ENCODE measurements around the gene CDYL.
A peak's percentile ranks its signal among the peaks of the same experiment; 100 is the strongest.

The CDYL gene

DNA sequence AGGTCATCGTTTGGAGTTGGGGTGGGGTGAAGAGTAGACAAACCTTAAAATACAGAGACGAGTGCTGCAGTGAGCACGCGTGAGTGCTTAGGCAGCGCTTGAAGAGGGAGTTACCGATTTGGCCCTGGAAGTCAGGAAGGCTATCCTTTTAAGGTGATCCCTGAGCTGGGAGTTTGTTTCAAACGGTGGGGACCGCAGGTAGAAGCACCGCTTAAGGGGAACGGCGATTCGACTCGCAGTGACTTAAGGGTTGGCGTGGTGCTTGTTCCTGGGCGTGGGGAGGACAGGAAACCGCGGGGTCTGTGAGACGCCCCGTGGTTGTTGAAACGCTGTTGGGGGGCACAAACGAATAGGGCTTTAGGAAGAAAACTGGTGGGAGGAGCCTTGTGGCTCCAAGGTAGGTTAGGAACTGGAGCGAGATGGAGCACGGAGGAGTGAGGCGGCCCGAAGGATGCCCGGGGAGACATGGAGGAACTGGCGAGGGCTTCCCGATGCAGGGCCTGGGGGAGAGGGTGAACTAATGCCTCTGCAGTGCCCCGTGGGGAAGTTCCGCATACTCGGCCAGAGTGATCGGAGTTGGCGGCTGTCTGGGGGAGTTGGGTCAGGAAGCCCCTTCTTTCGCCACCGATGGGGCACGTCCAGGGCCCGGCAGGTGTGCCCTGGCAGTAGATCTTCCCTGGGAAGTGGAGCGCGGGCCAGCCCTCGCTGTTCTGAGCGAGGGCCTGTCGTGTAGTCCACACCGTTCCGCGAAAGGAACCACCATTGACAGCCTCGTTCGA lies 1.3 kb upstream of the CDYL start:
- DNase-seq (ENCODE audit: low read depth in 2 of 2), result no peak

DNA sequence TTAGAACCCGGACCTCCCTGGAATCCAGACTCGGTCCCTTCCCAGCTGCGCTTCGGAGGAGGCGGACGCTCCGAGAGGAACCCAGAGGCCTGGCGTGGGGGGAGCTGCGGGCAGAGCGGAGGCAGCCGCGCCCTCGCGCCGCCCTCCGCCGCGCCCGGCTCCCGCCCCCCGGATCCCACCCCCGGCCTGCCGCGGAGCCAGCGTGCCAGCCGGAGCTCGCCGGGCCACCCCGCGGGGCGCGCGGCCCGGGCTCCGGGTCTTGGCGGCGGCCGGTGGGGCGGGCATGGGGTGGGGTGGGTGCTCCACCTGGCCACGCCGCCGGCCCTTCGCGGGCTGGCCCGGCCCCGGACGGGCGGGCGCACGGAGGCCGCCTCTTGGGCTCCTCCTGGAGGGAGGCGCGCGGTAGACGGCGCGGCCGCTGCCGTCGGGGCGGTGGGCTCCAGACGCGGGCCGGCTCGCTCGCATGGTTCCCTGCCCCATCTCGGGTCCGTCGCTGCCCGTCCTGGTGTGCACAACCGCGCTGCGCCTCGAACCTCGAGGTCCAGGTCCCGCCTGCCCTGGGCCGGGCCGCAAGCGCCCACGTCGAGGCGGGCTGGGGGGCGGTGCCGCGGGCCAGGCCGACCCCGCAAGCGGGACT lies 592 bp upstream of the CDYL start:
- peak; percentile 52 to 60 for DNase-seq (ENCODE audit: low read depth in 2 of 2)

DNA sequence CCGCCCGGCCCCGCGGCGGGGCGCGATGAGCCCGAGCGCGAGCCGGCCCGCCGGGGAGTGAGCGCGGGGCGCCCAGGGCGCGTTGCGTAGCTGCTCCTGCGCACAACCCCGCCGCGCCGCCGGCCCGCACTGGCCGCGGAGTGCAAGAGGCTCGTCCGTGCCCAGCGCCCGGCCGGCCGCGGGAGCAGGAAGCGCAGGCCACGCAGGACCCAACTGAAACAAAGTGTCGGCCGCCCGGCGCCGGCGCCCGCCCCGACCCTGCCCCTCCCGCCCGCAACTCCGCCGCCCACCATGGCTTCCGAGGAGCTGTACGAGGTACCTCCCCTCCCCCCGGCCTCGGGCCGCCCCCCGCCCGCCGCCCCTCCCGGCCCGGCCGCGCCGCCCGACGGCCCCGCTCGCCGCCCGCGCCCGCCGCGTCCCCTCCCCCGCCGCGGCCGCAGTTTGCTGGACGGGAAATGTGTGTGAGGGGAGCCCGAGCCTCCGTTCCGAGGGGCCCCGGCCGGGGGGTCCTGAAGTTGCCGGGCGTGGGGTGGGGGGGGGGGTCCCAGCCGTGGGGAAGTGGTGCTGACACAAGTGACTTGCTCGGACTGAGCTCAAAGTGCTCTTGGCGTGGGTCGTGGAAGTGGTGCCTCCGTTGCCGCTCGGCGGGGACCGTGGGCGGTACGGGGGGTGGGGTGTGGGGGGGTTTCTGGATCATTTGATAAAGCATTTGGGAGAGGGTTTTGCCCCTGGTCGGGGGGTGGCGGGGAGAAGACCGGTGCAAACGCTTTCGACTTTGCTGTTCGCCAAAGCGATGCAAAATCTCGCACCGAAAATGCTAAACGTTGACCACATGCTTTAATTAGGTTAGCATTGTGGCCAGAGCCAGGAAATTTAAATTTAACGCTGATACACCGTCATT lies 539 bp downstream of the CDYL start:
- DNase-seq (ENCODE audit: low read depth in 2 of 2), result no peak

DNA sequence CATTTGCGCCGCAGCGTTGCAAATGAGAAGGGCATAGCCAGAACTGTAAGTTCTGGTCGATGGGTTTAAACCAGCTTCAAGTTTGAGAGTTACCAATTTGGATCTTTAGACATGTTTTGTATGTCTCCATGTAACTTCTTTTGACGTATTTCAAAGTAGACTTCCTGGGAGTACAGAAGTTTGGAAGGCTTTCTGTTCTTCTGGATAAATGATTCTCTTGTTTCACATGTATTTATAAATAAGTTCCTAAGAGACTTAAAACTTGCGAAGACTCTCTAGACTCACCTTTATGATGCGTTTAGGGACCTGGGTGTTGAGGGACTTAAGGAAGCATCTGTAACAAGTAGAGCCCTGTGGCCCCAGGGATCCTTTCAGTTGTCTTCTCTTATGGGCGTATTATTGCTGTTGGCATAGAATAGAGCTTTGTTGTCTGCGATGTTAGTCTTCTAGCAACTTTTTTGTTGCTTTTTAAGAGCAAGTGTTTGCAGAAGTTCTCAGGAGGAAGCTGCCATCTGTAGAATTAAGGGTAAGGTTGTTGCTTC lies 1.3 kb downstream of the CDYL start:
- no peak for DNase-seq (ENCODE audit: low read depth in 2 of 2)

DNA sequence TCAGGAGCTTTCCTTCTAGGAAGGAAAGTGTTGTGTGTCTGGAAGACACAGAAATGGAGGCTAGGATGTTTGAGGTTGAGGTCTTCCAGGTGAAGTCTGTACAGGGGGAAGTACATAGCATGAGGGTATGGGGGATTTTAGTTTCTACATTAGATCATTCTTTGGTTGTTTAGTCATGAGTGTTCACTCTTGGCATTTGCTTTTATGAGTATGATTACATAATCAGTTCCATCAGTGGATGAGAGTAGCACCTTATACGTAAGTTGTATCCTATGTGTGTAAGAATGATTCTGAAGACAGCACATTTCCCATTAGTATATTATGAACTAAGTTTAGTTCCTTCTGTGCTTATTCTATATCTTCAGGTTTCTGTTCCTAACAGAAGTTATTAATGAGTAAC lies 1.9 kb downstream of the CDYL start:
- DNase-seq (ENCODE audit: low read depth in 2 of 2), result no peak

DNA sequence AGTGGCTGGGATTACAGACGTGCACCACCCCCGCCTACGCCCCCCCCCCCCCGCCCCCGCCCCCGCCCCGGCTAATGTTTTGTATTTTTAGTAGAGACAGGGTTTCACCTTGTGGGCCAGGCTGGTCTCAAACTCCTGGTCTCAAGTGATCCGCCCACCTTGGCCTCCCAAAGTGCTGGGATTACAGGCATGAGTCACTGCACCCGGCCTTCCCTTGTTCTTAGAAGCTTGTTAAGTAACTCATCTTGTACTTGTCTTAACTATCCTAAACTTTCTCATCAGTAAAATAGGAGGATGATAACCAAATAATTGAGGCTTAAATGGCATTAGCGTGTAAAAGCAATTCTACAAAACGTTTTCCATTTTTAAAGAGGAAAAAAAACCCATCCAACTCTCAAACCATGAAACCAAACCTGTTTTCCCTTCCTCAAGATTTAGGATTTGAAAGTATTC lies 4.2 kb downstream of the CDYL start:
- DNase-seq (ENCODE audit: low read depth in 2 of 2), result no peak

DNA sequence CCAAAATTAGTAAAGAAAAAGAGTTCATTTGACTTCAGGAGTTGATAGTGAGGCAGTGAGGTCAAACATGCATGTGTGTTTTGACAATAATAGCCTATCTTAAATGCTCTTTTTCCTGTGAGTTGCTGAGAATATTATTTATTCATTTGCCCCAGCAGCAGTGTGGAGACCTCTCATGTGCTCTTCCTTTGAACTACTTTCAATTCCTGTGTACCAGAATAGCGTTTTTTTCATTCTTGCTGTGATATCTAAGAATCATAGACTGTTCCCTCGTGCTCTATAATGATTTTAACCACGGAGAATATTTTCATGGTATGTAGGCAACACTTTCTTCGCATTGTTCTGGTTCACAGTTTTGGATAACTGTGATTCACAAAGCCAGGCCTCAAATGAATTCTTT lies 5.2 kb downstream of the CDYL start:
- no peak for DNase-seq (ENCODE audit: low read depth in 2 of 2)

DNA sequence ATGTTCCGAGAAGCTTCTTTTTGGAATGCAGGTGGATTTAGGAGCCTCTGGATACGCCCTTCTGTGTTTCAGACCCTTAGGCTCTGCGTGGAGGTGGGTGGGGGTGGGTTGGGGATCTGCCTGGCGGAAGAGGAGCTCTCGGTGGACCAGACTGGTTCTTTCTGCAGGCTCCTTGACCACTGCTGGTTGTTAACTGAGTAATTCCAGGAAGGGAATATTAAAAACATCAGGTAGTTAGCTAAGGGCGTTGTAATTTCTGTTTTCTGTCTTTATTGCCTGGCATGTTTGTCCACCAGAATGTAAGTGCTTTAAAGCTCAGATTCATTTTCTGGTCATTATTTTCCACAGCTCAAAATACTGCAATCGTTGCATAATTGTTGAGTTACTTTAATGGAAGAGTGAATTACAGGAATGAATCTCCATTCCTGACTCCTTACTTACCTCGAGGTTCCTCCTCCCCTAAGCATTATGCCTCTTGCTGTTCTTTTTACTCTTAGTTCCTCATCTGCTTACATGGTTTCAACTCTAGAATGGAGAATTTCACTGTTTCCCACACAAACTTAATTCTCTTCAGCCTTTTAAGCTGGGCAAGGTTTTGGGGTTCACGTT lies 5.9 kb downstream of the CDYL start:
- no peak for DNase-seq (ENCODE audit: low read depth in 2 of 2)

DNA sequence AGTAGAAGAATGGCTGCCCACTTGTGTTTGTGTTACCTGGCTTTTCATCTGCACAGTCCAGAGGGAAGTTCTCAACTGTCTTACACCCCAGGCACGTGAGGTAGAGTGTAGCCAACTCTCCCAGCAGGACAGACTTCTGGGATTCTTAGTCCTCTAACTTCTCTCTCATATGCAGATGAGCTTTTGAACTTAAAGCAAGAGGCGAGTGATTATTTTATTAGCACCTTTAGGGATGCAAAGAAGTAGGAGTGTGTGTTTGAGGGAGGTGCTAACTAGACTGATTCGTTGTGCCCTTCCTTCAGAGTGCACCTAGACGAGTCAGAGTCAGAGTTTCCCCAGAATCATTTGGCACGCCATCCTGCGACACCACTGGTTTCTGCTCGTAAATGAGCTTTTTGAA lies 10.8 kb downstream of the CDYL start:
- DNase-seq (ENCODE audit: low read depth in 2 of 2), result no peak

DNA sequence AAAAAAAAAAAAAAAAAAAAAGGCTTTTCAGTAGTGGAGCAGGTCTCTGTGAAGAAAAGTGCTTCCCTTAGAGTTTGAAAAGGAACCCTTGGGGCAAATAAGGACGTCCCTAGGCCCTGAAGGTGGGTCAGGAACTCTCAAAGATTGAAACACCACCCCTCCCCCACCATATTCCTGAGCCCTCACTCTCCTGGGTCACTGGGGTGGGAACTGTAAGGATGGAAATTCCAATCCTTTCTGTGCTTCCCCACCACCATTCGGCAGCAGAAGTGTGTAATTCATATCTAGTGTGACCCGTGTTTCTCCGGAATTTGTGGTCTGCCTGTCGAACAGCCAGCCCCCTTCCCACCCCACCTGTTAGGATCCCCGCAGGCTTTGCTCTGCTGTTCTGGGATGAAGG lies 12.3 kb downstream of the CDYL start:
- DNase-seq (ENCODE audit: low read depth in 2 of 2), result no peak

DNA sequence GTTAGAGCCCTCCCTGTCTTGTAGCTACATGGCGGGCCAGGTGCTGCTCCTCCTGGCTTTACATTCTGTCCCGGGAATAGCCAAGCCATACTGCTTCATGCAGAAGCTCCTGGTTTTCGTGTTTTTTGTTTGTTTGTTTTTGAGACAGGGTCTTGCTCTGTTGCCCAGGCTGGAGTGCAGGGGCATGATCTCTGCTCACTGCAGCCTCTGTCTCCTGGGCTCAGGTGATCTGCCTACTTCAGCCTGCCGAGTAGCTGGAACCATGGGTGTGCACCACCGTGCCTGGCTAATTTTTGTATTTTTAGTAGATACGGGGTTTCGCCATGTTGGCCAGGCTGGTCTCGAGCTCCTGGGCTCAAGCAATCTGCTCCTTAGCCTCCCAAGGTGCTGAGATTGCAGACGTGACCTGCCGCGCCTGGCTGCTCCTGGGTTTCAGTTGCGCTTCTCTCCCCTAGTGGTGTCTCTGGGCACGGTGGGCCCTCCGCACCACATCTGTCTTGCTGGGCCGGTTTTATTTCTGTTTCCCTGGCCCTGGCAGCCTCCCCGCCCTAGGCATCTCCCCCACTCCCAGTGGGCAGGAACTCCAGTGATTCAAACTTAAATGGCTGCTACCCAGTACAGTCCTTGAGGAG lies 12.9 kb downstream of the CDYL start:
- no peak for DNase-seq (ENCODE audit: low read depth in 2 of 2)

DNA sequence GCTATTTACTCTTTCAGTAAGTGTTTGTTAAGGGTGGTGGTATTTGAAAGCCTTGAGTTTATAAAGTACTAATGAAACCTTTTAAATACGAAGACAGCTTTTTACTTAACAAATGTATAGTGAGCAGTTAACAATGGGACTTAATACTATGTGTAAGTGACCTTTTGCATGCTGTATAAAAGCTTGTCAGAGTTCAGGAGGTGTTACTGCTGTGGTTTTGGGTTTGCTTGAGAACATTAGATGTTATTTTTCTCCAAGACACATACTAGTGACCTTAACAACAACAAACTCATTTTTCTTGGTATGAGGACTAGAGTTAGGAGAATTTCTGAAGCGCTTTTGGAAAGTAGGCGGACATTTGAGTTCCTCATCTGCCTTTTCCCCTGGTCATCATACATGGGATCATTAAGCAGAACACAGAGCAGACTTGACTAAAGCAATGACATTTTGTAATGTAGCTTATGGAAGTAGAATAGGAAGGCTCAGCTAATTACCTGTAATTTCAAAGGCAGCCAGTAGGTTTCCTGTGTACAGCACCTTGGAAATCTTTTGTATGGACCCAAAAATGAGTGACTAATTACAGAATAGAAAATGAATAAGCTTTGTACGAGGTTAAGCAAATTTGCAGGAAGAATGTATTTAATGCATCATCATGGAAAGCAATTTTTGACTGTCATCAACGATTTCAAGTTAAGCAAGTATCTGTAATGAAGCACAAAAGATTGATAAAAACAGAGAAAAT lies 14.1 kb downstream of the CDYL start:
- DNase-seq (ENCODE audit: low read depth in 2 of 2), result no peak

DNA sequence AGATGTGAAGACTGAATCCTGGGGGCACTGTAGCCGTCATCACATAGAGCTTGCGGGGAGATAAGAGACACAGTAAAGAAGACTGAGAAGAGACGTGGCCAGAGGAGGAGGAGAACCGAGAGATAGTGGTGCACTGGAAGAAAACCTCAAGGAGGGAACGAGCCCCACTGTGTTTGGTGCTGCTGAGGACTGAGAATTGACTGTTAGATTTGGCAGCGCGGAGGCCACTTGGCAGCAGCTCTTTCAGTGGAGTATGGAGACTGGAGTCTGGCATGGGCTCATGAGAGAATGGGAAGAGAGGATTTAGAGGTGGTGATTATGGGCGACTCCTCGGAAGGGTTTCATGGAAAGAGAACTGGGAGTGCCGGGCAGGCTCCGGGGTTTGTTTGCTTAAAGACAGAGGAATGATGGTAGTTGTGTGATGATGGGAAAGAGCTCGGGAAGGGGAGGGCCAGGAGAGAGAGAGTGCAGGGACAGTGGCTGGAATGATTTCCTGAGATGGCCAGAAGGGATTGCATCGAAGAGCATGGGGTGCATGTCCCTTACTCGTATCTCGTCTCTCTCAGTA lies 18.0 kb downstream of the CDYL start:
- DNase-seq (ENCODE audit: low read depth in 2 of 2), result no peak

DNA sequence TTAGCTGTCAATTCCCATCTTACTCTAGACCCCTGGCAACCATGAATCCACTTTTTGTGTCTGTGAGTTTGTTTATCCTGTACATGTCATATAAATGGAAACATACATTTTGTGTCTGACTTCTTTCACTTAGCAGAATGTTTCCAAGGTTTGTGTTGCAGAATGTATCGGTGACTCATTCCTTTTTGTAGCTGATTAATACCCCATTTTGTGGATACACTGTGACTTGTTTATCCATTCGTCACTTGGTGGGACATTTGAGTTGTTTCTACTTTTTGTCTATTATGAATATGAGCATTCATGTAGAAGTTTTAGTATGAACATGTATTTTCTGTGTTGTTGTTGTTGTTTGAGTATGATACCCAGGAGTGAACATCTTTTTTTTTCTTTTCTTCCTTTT lies 21.4 kb downstream of the CDYL start:
- no peak for DNase-seq (ENCODE audit: low read depth in 2 of 2)

DNA sequence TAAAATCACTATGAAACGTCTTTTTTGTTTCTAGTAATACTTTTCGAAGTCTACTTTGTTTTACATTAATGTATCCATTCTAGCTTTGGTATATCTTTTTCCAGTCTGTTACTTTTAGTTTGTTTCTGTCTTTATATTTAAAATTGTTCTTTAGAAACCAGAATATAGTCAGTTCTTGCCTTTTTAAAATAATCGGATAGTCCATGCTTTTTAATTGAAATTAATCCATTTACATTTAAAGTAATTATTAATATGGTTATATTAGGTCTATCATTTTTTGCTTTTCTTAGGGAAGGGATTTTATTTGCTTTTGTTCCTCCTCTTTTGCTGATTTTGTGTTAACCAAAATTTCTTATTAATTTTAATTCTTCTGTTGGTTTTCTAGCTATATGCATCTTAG lies 23.7 kb downstream of the CDYL start:
- DNase-seq (ENCODE audit: low read depth in 2 of 2), result no peak

DNA sequence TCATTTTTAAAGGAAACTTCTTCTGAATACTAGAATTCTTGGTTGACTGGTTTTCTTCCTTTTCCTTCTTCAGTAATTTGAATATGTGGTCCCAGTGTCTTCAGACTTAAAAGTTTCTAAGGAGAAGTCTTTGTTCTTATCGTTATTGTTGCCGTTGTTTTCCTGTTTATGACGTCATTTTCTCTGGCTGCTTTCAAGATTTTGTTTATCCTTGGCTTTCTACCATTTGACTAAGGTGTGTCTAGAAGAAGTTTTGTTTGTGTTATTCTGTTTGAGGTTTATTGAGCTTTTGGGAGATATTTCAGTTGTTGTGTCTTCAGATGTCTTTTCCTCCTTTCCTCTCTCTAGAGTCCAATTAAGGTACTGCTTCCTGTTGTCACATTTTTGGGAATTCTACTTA lies 24.5 kb downstream of the CDYL start:
- DNase-seq (ENCODE audit: low read depth in 2 of 2), result no peak

DNA sequence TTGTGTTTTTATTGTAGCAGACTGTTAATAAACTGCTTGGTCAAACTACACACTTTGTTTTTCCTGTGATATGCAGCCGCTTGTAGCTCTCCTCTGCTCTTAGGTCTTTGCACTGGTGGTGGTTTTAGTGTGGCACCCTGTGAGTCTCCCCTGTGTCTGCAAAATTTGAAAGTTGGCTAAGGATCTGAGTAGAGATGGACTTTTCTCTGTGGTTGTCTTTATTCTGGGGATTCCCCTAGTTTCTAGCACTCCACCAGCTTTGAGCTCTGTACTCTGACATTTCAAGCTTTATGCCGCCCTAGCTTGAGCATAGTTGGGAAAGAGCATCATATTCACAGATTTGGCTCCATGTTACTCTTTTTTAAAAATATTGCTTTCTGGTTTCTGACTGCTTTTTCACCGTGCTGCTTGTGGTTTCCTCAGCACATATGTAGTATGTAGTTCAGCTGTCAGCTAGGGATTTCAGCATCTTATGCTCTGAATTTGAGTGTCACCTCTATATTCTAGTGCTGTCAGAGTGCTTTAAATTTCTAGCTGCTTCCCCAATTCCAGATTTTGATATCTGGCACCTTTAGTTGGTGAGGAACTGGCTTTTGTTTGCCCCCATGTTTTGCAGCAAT lies 25.4 kb downstream of the CDYL start:
- no peak for DNase-seq (ENCODE audit: low read depth in 2 of 2)

DNA sequence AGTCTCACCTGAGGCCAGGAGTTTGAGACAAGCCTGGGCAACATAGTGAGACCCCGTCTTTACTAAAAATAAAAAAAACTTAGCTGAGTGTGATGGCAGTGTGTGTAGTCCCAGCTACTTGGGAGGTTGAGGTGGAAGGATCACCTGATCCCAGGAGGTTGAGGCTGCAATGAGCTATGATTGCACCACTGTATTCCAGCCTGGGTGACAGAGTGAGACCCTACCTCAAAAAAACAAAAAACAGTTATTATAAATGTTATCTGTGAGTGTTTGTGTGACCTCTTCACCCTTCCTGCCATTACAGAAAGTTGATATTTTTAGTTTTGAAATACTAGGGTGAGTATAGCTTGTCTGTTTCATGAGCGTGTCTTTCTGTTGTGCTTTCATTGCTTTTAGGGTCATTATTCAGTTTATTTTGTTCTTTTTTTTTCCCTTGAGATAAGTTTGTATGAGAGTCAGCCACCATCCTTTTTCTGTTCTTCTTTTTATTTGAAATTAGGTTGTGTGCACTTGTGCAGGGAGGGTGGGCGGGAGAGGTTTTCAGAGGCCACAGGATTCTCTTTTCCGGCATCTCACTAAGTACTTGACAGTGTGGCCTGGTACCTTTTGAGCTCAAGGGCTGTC lies 26.2 kb downstream of the CDYL start:
- no peak for DNase-seq (ENCODE audit: low read depth in 2 of 2)

DNA sequence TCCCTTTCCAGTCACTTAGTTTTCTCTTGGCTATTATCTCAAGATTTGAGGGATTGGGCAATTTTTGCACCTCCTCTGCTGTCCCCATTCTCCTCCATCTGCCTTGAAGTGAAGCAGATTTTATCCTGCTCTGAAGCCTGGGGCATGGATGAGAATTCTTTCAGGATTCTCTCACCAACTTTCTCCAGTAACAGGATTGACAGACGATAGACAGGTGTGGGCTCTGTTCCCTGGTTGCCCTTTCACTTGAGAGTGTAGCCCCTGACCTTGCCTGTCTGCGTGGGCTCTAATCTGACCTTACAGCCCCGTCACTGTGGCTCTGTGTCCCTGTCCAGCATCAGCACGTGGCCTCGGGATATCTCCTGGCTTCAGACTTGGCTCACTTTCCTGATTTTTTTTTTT lies 27.1 kb downstream of the CDYL start:
- no peak for DNase-seq (ENCODE audit: low read depth in 2 of 2)

Measured in stimulated activated CD8-positive, alpha-beta memory T cell treated with anti-CD3 and anti-CD28 coated beads, Interleukin-15, amount 100 ng/mL, for 48 hours (primary cell).